ENCODE measurements around the gene FNDC10. TPM values are rescaled to one million over a fixed set of nuclear protein-coding genes. Genes with fewer than 3 reads are reported as not detected.
A peak's percentile ranks its signal among the peaks of the same experiment; 100 is the strongest.

The FNDC10 gene
- total and polyA plus RNA-seq, 9 of the 15 experiments (the other 6 are each of a cell fraction or from before 2014, with no cell fraction given), result 0.08 to 6.3 (median 1.6) TPM

GRCh38 chr1:1614954-1615255, 15.0 kb upstream of the FNDC10 start (continued):
- TF ChIP-seq RREB1 (CRISPR knock-in tag; IDR thresholded peaks at IDR 0.05), result peak; percentile 80; the same call in 1 of the 2 replicates
- no peak for TF ChIP-seq ZNF780A (CRISPR knock-in tag; IDR thresholded peaks at IDR 0.05)
- TF ChIP-seq OTX1 (CRISPR knock-in tag; IDR thresholded peaks at IDR 0.05), result peak; percentile 78; the same call in 1 of the 2 replicates
- no peak for TF ChIP-seq SRSF9 (IDR thresholded peaks at IDR 0.05; ENCODE audit: borderline replicate concordance, low read depth, low read length)
- no peak for TF ChIP-seq HNRNPLL (IDR thresholded peaks at IDR 0.05; ENCODE audit: low read depth, low read length, poor library complexity, severe bottlenecking)
- TF ChIP-seq ZNF124 (CRISPR knock-in tag; IDR thresholded peaks at IDR 0.05), result no peak
- TF ChIP-seq ZNF778 (CRISPR knock-in tag; IDR thresholded peaks at IDR 0.05), result no peak
- no peak for TF ChIP-seq SRSF1 (IDR thresholded peaks at IDR 0.05; ENCODE audit: low read depth, low read length)
- TF ChIP-seq MCM3 (IDR thresholded peaks at IDR 0.05), result no peak
- TF ChIP-seq, protein P1, sequence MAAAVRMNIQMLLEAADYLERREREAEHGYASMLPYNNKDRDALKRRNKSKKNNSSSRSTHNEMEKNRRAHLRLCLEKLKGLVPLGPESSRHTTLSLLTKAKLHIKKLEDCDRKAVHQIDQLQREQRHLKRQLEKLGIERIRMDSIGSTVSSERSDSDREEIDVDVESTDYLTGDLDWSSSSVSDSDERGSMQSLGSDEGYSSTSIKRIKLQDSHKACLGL (CRISPR knock-in tag; IDR thresholded peaks at IDR 0.05; ENCODE audit: borderline replicate concordance, poor library complexity, severe bottlenecking), result no peak
- TF ChIP-seq ZNF77 (CRISPR knock-in tag; IDR thresholded peaks at IDR 0.05), result no peak
- TF ChIP-seq ZNF280B (CRISPR knock-in tag; IDR thresholded peaks at IDR 0.05), result no peak
- TF ChIP-seq POLR2AphosphoS2 (IDR thresholded peaks at IDR 0.05; ENCODE audit: low read length), result no peak
- TF ChIP-seq PRPF4 (IDR thresholded peaks at IDR 0.05; ENCODE audit: insufficient read depth, low read depth, low read length, poor library complexity, severe bottlenecking), result no peak
- TF ChIP-seq THAP7 (CRISPR knock-in tag; IDR thresholded peaks at IDR 0.05), result no peak
- TF ChIP-seq HMG20A (CRISPR knock-in tag; conservative IDR thresholded peaks at IDR 0.05), result no peak
- no peak for TF ChIP-seq POLR2H (tag; IDR thresholded peaks at IDR 0.05; ENCODE audit: low read depth)
- TF ChIP-seq POLR2AphosphoS5 (IDR thresholded peaks at IDR 0.05; ENCODE audit: control insufficient read depth, insufficient read depth, low read depth, low read length), result no peak
- peak; percentile 7; the same call in 1 of the 2 replicates for TF ChIP-seq HDAC2 (IDR thresholded peaks at IDR 0.05)
- no peak for TF ChIP-seq THRAP3 (IDR thresholded peaks at IDR 0.05; ENCODE audit: borderline replicate concordance)
- no peak for TF ChIP-seq PTTG1 (tag; IDR thresholded peaks at IDR 0.05; ENCODE audit: low read depth)
- TF ChIP-seq NONO (IDR thresholded peaks at IDR 0.05; ENCODE audit: low read depth in 2 of 2, low read length in 1 of 2), result no peak

Measured in K562 (cell line).